ENCODE data around the gene CPE. TPM values are rescaled to one million over a fixed set of nuclear protein-coding genes. Genes with fewer than 3 reads are reported as not detected.

CPE gene
- total RNA-seq, 4 donors from 2014 or later = 82.8 to 136 (median 113) TPM

DNA sequence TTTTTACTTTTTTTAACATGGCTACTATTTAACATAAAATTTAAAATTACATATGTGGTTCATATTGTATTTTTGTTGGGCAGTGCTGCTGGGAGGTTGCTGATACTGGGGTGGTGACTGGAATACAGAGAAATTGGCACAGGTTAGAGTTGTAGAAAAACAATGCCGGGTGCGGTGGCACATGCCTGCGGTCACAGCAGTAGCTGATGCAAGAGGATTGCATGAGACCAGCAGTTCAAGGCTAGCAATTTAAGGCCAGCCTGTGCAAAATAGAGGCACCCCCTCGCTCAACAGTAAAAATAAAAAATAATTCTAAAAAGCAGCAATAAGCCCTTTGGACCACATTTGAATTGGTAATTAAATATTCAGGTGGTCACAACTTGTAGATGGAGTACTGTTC lies 11.8 kb upstream of the CPE start:
- H3K4me3 ChIP-seq = no peak overlapping the region
- DNase-seq (ENCODE audit: low spot score in 2 of 2) = no peak
- no peaks in the 10 kb centered on the region for H3K27me3 ChIP-seq
- no peaks in the 10 kb centered on the region for H3K4me1 ChIP-seq
- H3K36me3 ChIP-seq = no peaks in the 10 kb centered on the region
- TF ChIP-seq, protein P1, sequence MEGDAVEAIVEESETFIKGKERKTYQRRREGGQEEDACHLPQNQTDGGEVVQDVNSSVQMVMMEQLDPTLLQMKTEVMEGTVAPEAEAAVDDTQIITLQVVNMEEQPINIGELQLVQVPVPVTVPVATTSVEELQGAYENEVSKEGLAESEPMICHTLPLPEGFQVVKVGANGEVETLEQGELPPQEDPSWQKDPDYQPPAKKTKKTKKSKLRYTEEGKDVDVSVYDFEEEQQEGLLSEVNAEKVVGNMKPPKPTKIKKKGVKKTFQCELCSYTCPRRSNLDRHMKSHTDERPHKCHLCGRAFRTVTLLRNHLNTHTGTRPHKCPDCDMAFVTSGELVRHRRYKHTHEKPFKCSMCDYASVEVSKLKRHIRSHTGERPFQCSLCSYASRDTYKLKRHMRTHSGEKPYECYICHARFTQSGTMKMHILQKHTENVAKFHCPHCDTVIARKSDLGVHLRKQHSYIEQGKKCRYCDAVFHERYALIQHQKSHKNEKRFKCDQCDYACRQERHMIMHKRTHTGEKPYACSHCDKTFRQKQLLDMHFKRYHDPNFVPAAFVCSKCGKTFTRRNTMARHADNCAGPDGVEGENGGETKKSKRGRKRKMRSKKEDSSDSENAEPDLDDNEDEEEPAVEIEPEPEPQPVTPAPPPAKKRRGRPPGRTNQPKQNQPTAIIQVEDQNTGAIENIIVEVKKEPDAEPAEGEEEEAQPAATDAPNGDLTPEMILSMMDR (IDR thresholded peaks at IDR 0.05) = no peak
- TF ChIP-seq POLR2A (IDR thresholded peaks at IDR 0.05) (no peak), EP300 (IDR thresholded peaks at IDR 0.05) (no peak)
- no peaks in the 10 kb centered on the region for H3K9me3 ChIP-seq
- WGBS, 2 donors = 90 to 94% methylated on average over 4 of the region's 4 CpGs
- no peak overlapping the region for H3K27ac ChIP-seq

DNA sequence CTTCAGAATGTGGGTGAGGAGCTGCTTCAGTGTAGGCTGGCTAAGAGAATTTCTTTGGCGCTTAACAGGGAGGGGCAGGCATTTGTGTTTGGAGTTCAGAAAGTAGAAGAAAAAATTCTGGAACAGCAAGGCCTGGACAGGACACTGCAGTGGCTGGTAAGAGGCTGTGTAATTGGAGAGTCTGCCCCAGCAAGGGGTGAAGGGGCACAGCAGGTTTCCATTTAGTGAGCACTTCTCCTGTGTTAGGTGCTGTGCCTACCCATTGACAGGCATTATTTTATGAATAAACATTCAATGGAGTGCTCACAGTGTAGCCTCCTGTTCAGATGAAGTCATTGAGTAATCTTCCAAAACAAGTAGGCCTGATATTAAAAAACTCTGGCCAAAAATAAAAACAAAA lies 10.7 kb upstream of the CPE start:
- no peak for DNase-seq (ENCODE audit: low spot score in 2 of 2)
- no peak overlapping the region for H3K27ac ChIP-seq
- no peaks in the 10 kb centered on the region for H3K36me3 ChIP-seq
- no peaks in the 10 kb centered on the region for H3K27me3 ChIP-seq
- 68 to 88% methylated on average over 1 of the region's 1 CpG for WGBS, 2 donors
- no peaks in the 10 kb centered on the region for H3K9me3 ChIP-seq
- TF ChIP-seq, protein P1 (IDR thresholded peaks at IDR 0.05) = no peak
- TF ChIP-seq POLR2A (IDR thresholded peaks at IDR 0.05) = no peak
- no peak for TF ChIP-seq EP300 (IDR thresholded peaks at IDR 0.05)
- no peak overlapping the region for H3K4me3 ChIP-seq
- no peaks in the 10 kb centered on the region for H3K4me1 ChIP-seq

- no peaks in the 10 kb centered on the region for H3K36me3 ChIP-seq
- TF ChIP-seq, protein P1 (IDR thresholded peaks at IDR 0.05) = no peak
- TF ChIP-seq EP300 (IDR thresholded peaks at IDR 0.05) = no peak
- no peak for TF ChIP-seq POLR2A (IDR thresholded peaks at IDR 0.05)
- no peak for DNase-seq (ENCODE audit: low spot score in 2 of 2)
- no peaks in the 10 kb centered on the region for H3K27me3 ChIP-seq
- no peak overlapping the region for H3K4me3 ChIP-seq
- no peak overlapping the region for H3K27ac ChIP-seq
- H3K9me3 ChIP-seq = no peaks in the 10 kb centered on the region
- WGBS, 2 donors = 97% methylated on average over 1 of the region's 1 CpG
- no peaks in the 10 kb centered on the region for H3K4me1 ChIP-seq
Observed at GRCh38 chr4:165368567-165368966, 10.2 kb upstream of the CPE start.

GRCh38 chr4:165369522-165369921 lies 9.3 kb upstream of the CPE start:
- H3K4me1 ChIP-seq = no peaks in the 10 kb centered on the region
- DNase-seq (ENCODE audit: low spot score in 2 of 2) = no peak
- H3K9me3 ChIP-seq = peaks cover 0 to 6% (median 0%) of the 10 kb centered on the region in 4 donors
- no peaks in the 10 kb centered on the region for H3K27me3 ChIP-seq
- H3K4me3 ChIP-seq = no peak overlapping the region
- TF ChIP-seq EP300 (IDR thresholded peaks at IDR 0.05) (no peak), POLR2A (IDR thresholded peaks at IDR 0.05) (no peak)
- TF ChIP-seq, protein P1 (IDR thresholded peaks at IDR 0.05) = no peak
- H3K27ac ChIP-seq = no peak overlapping the region
- no peaks in the 10 kb centered on the region for H3K36me3 ChIP-seq
- 71 to 86% methylated on average over 5 of the region's 5 CpGs for WGBS, 2 donors

DNA sequence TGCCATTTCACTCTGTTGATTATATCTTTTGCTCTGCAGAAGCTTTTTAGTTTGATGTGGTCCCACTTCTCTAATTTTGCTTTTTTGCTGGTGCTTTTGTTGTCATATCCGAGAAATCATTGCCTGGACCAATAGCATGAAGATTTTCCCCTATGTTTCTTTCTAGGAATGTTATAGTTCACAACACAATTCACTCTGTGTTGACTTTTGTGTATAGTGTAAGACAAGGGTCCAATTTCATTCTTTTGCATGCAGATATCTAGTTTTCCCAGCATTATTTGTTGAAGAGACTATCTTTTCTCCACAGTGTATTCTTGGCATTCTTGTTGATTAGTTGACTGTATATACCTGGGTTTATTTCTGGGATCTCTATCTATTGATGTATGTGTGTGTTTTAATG lies 8.3 kb upstream of the CPE start:
- Histone ChIP-seq H3K27me3 (no peaks in the 10 kb centered on the region), H3K27ac (no peak overlapping the region), H3K9me3 (peaks cover 0 to 12% (median 0%) of the 10 kb centered on the region in 4 donors), H3K36me3 (no peaks in the 10 kb centered on the region), H3K4me1 (no peaks in the 10 kb centered on the region), H3K4me3 (no peak overlapping the region)
- TF ChIP-seq, protein P1 (IDR thresholded peaks at IDR 0.05) = no peak
- TF ChIP-seq EP300 (IDR thresholded peaks at IDR 0.05) = no peak
- TF ChIP-seq POLR2A (IDR thresholded peaks at IDR 0.05) = no peak
- 85 to 93% methylated on average over 1 of the region's 1 CpG for WGBS, 2 donors
- no peak for DNase-seq (ENCODE audit: low spot score in 2 of 2)

All from tibial nerve (tissue), 4 donors.